ENCODE data around the gene PGA3.

GRCh38 chr11:61155741-61156140 is 47.6 kb upstream of the PGA3 start:
- TF ChIP-seq SUZ12 (IDR thresholded peaks at IDR 0.05; ENCODE audit: extremely low read depth, insufficient read depth, insufficient read length) (no peak), YY1 (IDR thresholded peaks at IDR 0.05; ENCODE audit: insufficient read depth, insufficient read length) (no peak), ZNF274 (IDR thresholded peaks at IDR 0.05; ENCODE audit: low read depth, low read length) (no peak)

Measured in NT2/D1 (cell line).